Heart right ventricle (tissue), 16 donors: ENCODE measurements around the gene ACOT13. TPM values are rescaled to one million over a fixed set of nuclear protein-coding genes. Genes with fewer than 3 reads are reported as not detected.

Experiments used
- ATAC-seq, 8 donors: fragments of 200-7000 bp; cut with Tn5 transposase; one replicate each; pipeline ENCODE4 v1.9.1; 2020; ENCODE audit warnings: mild to moderate bottlenecking in 8 of 8, moderate library complexity in 8 of 8, moderate number of reproducible peaks in 1 of 8
- DNase-seq, 2 donors: peaks; one replicate each; pipeline ENCODE4 v3.0.0-alpha.2; 2020
- H3K27ac ChIP-seq, 10 donors: fragments of 200-600 bp; sonication (generic) in 2 of 10; one replicate each; pipeline versions ENCODE4 v1.5.0 to v1.8.0; 2020 to 2022; ENCODE audit warnings: mild to moderate bottlenecking in 3 of 10
- H3K27me3 ChIP-seq, 7 donors: fragments of 200-600 bp; one replicate each; pipeline ENCODE4 v1.8.0; 2021 to 2022; ENCODE audit warnings: mild to moderate bottlenecking in 2 of 7
- H3K36me3 ChIP-seq, 9 donors: fragments of 200-600 bp; sonication (generic) in 1 of 9; one replicate each; pipeline versions ENCODE4 v1.5.0 to v1.8.0; 2020 to 2022; ENCODE audit warnings: mild to moderate bottlenecking in 2 of 9
- H3K4me1 ChIP-seq, 9 donors: fragments of 200-600 bp; sonication (generic) in 1 of 9; one replicate each; pipeline versions ENCODE4 v1.5.0 to v1.8.0; 2020 to 2022; ENCODE audit warnings: mild to moderate bottlenecking in 4 of 9
- H3K4me3 ChIP-seq, 10 donors: fragments of 200-600 bp; sonication (generic) in 2 of 10; one replicate each; pipeline versions ENCODE4 v1.5.0 to v1.8.0; 2020 to 2022; ENCODE audit warnings: mild to moderate bottlenecking in 7 of 10, moderate library complexity in 2 of 10
- H3K9me3 ChIP-seq, 11 donors: fragments of 200-600 bp in 10 of 11; sonication (generic) in 2 of 11; one replicate each; pipeline versions ENCODE4 v1.5.0 to v1.8.0; 2013 to 2022; ENCODE audit warnings: mild to moderate bottlenecking in 2 of 11, control low read depth in 1 of 11, moderate library complexity in 1 of 11
- WGBS, 2 donors: extraction: QIAGEN DNeasy Blood & Tissue Kit; methylation state at CpG; one replicate each; pipeline ENCODE4 v1.1.7; 2013; ENCODE audit warnings: inconsistent platforms in 1 of 2; 5-methylcytosine and 5-hydroxymethylcytosine counted together
- intact Hi-C, 10 donors: fragments of 100-400 bp; cut with DNase I; formaldehyde crosslinking; loops; one replicate each; pipeline versions ENCODE4 v1.11.1 to v1.14.2; 2022
- polyA plus RNA-seq, 2 donors: library from polyadenylated mRNA; stranded (reverse); fragments of 200-250 nt; gene quantifications; one replicate each; pipeline ENCODE4 v1.2.3, GENCODE V29; 2013
- total RNA-seq, 10 donors: library from RNA; stranded (reverse); fragmentation: NEBNext Ultra II Directional in 3 of 10; extraction: Animal tissue kit (Norgen Biotek cat#: 25700) in 3 of 10; gene quantifications; one replicate each; pipeline versions ENCODE4 v1.2.1 to v1.2.4, GENCODE V29; 2021 to 2023
- TF ChIP-seq, protein P1 (sequence below), 9 donors: fragments of 200-600 bp; sonication (generic) in 2 of 9; IDR thresholded peaks; one replicate each; pipeline versions ENCODE4 v1.5.0 to v1.8.0; 2021 to 2022; ENCODE audit warnings: antibody characterized with exemption in 9 of 9, mild to moderate bottlenecking in 5 of 9, moderate library complexity in 1 of 9
- donor health status: Arrhythmogenic right ventricular cardiomyopathy.
- donor health status: ischemic (EF 13 %, LVEDD 7.1; RV severe dilation, severe dysfunction).
- donor health status: healthy with polysubstance abuse.
- donor health status: DM: no; HTN: yes; CAD: no.
- donor health status: DM: no; HTN: no; CAD: no.
- donor health status: ischemic (EF 25% LVEDD 6.9; RV normal size, moderate dysfunction).
- donor health status: ischemic (EF 25% LVEDD 5.7; RV mildly dilated, moderate dysfunction).
- donor health status: healthy.
- donor health status: DM: yes; HTN: yes; CAD: no.
- donor health status: Ischemic cardiomyopathy.
- donor health status: ischemic (EF 35%, LVEDD 5.7; RV mildly dilated, moderate dysfunction).
- donor health status: nonischemic (EF 11% LVEDD 7.7; RV severe dilation, severe dysfunction).
- donor health status: DM: yes; HTN: yes; CAD: no.
- donor health status: PGD.
- donor health status: ischemic (EF 29% LVEDD 5.4; RV normal size, mild dysfunction).
- donor health status: nonischemic (EF 23%, LVEDD 6.1; RV moderate dilation, normal function).

ACOT13 gene
- total and polyA plus RNA-seq, 12 donors: 38.2 to 241 (median 56.1) TPM

- ATAC-seq (no peak), DNase-seq (no peak)
- WGBS, 2 donors: 94 to 98% methylated on average over 2 of the region's 2 CpGs
- Histone ChIP-seq H3K27ac (no peak overlapping the region), H3K4me3 (no peak overlapping the region), H3K9me3 (no peaks in the 10 kb centered on the region), H3K4me1 (peaks cover 0 to 31% (median 9%) of the 10 kb centered on the region in 9 donors), H3K27me3 (no peaks in the 10 kb centered on the region), H3K36me3 (peaks cover 0 to 39% (median 6%) of the 10 kb centered on the region in 9 donors)
- TF ChIP-seq, protein P1, sequence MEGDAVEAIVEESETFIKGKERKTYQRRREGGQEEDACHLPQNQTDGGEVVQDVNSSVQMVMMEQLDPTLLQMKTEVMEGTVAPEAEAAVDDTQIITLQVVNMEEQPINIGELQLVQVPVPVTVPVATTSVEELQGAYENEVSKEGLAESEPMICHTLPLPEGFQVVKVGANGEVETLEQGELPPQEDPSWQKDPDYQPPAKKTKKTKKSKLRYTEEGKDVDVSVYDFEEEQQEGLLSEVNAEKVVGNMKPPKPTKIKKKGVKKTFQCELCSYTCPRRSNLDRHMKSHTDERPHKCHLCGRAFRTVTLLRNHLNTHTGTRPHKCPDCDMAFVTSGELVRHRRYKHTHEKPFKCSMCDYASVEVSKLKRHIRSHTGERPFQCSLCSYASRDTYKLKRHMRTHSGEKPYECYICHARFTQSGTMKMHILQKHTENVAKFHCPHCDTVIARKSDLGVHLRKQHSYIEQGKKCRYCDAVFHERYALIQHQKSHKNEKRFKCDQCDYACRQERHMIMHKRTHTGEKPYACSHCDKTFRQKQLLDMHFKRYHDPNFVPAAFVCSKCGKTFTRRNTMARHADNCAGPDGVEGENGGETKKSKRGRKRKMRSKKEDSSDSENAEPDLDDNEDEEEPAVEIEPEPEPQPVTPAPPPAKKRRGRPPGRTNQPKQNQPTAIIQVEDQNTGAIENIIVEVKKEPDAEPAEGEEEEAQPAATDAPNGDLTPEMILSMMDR (IDR thresholded peaks at IDR 0.05): no peak
- intact Hi-C loops: loop anchor here in 5 of 10 donors (5.0 to 10.0 kb wide), 4 partner anchors 114 to 264 kb away; no protein-coding TSS in a partner anchor
Measured at GRCh38 chr6:24696097-24696496, 29.2 kb downstream of the ACOT13 start.

DNA sequence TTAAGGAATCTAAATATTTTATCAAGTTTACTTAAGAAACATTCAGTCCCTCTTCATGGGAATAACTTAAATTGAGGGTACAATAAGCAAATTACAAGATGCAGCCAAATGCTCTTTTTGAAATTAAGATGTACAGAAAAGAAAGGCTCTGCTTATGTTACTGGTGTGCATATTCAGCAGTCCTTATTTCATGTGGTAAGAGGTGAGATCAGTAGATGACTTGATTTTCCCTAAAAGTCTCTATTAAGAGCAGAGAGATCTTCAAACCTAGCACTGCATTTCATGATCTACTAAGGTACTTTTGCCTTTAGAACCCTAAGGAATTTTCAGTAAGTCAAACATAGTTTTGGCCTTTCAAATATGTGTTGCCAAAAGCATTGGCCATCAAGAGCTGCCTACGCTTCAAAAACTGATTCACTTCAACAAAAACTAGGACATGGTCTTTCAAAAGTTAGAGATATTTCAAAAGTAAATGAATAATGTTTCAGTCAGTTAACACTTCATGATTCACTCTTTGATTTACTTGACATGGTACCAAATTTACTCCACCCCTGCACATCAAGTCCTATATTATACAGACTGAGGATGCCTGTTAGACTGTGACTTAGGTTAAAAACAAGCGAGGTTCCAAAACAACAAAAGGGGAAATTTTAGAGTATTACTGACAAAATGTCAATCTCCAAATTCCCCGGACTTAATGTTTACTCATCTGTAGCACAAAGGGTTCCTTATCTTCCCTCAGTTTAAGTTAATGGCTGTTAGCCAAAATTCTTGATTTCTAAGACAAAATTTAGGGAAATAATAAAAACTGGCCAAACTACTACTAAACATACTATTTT is 32.9 kb downstream of the ACOT13 start:
- Histone ChIP-seq H3K36me3 (peaks cover 0 to 72% (median 23%) of the 10 kb centered on the region in 9 donors), H3K27me3 (no peaks in the 10 kb centered on the region), H3K4me1 (peaks cover 0 to 18% (median 4%) of the 10 kb centered on the region in 9 donors), H3K4me3 (no peak overlapping the region), H3K9me3 (no peaks in the 10 kb centered on the region), H3K27ac (peak overlapping the region in 3 of 10 donors; percentile 11 to 24 (median 12))
- DNase-seq (no peak), ATAC-seq (peak in 1 of 8 donors; percentile 30)
- intact Hi-C loops: loop anchor here in 6 of 10 donors (5.0 to 10.0 kb wide), 7 partner anchors 117 to 277 kb away; partner anchors contain the start of gene ALDH5A1 (in 1 of the 6)
- TF ChIP-seq, protein P1 (IDR thresholded peaks at IDR 0.05): no peak
- whole genome bisulfite sequencing, 2 donors: 62 to 67% methylated on average over 3 of the region's 3 CpGs

DNA sequence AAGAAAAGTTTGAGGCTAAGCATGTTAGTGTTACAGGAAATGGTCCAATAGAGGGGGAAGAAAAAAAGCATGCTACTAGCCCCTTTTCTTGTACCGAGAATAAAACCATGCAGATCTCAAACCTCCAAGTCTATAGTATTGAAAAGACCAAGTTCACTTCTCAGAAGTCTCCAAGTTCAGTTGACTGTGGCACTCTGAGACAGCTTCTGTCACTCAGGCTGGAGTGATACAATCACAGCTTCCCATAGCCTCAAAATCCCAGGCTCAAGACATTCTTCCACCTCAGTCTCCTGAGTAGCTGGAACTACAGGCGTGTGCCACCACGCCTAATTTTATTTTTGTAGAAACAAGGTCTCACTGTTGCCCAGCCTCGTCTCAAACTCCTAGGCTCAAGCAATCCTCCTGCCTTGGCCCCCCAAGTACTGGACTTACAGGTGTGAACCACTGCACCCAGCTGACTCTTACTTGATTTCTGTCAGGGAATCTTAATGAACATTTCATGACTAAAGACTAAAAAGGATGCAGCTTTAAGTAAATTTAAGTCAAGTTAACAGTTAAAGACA is 35.9 kb downstream of the ACOT13 start:
- 84 to 86% methylated on average over 4 of the region's 4 CpGs for WGBS, 2 donors
- Histone ChIP-seq H3K4me3 (no peak overlapping the region), H3K9me3 (no peaks in the 10 kb centered on the region), H3K4me1 (peaks cover 0 to 11% (median 4%) of the 10 kb centered on the region in 9 donors), H3K36me3 (peaks cover 3 to 100% (median 52%) of the 10 kb centered on the region in 9 donors), H3K27me3 (no peaks in the 10 kb centered on the region), H3K27ac (no peak overlapping the region)
- ATAC-seq: peak in 1 of 8 donors; percentile 14
- no peak for DNase-seq
- TF ChIP-seq, protein P1 (IDR thresholded peaks at IDR 0.05): no peak
- intact Hi-C loops: loop anchor here in 3 of 10 donors (5.0 to 10.0 kb wide), 3 partner anchors 208 to 280 kb away; partner anchors contain the start of gene ALDH5A1 (in 1 of the 3)

DNA sequence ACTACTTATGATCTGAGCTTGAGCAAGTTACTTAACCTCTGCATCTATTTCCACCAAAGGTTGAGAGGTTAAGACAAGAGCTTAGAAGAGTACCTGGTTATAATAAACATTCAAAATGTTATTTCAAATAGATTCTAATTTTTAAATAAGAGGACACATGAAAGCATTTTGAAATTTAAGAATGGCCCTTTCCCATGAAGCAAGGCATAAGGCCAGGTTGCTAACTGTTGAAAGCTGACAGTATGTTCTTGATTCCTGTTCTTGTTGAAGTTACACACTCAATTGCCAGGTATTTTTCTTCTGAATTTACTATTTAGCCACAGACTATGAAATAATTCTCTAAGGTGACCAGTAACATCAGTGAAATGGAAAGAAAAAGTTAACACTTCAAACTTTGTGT is 37.6 kb downstream of the ACOT13 start:
- H3K4me3 ChIP-seq: no peak overlapping the region

More for the DNA sequence above, 37.6 kb downstream of the ACOT13 start:
- H3K36me3 ChIP-seq: peaks cover 3 to 100% (median 67%) of the 10 kb centered on the region in 9 donors
- H3K27me3 ChIP-seq: no peaks in the 10 kb centered on the region
- TF ChIP-seq, protein P1 (IDR thresholded peaks at IDR 0.05): no peak
- intact Hi-C loops: loop anchor here in 3 of 10 donors (5.0 to 10.0 kb wide), 3 partner anchors 210 to 282 kb away; partner anchors contain the start of gene ALDH5A1 (in 1 of the 3)
- H3K27ac ChIP-seq: peak overlapping the region in 1 of 10 donors; percentile 11
- H3K9me3 ChIP-seq: no peaks in the 10 kb centered on the region
- H3K4me1 ChIP-seq: peaks cover 0 to 14% (median 9%) of the 10 kb centered on the region in 9 donors
- DNase-seq (no peak), ATAC-seq (no peak)
